GM21423 (cell line): ENCODE measurements around the gene GMCL1.
A peak's percentile ranks its signal among the peaks of the same experiment; 100 is the strongest.
"Not testable (repeated sequence)": the region's sequence is repeated elsewhere in the genome, so short reads cannot be mapped to it uniquely, and the experiment has no call there.

Source experiments
- ATAC-seq: cut with Tn5 transposase; IDR thresholded peaks from one replicate; pipeline ENCODE4 v1.9.1; 2021; ENCODE audit warnings: mild to moderate bottlenecking, moderate library complexity; ENCODE audit not compliant: unreplicated experiment

The GMCL1 gene

DNA sequence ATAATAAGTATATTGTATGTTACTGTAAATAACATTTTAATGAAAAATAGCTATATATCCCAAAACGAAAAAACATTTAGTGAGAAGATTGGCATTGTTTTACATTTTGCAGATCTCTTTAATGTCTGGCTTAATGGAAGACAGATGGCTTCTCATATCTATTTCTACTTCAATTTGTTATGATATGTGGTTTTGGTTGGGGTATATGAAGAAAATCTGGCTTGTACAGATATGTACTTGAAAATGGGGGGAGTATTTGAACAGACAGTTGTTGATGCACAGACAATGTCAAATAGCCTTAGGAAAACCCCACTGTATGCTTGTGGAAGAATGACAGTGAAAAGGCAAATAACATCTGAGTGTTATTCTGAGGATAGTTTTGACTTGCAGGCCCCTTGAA lies 23.6 kb upstream of the GMCL1 start:
- no peak for ATAC-seq

DNA sequence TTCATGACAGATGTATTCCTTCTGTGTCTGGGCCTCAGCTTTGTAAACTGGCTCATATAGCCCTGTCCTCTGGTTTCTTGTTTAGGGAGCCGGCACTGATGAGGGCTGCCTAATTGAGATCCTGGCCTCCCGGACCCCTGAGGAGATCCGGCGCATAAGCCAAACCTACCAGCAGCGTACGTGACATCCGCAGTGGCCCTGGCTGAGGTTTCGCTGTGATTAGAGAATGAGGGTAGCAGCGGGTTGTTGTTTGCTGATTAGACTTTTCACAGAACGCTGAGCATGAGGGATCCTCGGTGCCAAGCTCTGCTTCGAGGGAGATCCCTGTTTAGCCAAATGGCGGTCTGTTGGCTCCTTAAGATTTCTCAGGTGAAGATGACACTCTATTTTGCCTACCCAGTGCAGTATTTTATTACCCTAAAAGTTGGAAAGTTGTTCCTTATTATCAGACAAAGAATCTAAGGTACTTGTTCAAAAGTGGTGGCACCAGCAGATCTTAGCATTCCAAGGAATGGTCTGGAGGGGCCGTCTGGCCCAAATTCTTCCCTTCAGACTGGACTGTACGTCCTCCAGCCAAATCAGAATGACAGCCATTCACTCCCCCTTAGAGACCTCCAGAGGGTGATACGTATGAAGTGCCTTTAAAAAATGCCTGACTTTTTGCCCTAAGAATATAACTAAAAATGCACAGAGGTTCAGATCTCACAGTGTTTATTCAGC lies 21.5 kb upstream of the GMCL1 start:
- ATAC-seq = no peak

DNA sequence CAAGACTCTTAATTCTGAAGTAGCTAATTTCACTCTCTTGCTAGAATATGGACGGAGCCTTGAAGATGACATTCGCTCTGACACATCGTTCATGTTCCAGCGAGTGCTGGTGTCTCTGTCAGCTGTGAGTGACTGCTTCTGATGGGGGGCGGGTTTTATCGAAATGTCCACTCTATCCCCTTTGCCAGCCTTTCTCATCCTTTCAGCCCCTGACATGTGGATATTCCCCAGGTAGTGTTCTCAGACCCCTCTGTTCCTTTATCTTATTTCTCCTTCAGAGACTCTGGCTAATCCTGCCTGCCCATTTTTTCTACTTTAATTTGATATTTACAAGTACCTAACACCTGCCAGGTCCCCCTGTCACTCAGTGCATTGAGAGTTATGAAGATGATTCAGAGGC lies 18.9 kb upstream of the GMCL1 start:
- no peak for ATAC-seq

- no peak for ATAC-seq
These were observed 18.4 kb upstream of the GMCL1 start for GRCh38 chr2:69811018-69811417.

DNA sequence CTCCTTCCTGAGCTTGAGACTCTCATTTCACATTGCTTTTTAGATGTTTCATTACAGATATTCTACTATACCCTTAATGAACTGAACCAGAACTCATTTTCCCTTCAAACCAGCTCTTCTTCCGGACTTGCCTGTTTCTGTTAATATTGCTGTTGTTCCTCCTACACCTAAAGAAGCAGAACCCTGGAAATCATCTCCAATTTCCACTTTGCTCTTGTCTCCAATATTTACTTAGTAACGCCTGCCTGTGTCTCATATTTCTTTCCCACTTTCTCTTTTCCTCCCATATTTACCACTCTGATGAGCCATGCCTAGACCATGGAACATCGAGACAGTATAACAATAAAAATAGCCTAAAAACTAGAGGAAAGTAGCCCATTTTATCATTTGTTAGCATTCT lies 17.9 kb upstream of the GMCL1 start:
- no peak for ATAC-seq

DNA sequence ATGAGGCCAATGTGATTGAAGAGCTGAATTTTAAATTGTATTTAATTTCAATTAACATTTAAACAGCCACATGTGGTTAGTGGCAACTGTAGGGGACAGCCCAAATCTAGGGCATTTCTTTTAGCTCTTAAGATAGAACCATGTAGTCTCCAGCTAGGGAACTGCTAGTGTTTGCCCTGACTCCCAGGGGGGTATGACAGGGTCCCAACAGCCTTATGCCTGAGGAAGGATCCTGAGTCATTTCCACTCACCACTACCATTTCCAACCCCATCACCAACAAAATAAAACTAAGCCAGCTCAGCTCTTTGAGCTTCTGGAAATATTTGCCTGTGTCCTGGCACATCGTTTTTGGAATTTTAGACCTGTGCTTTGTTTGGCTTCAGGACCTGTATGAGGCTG lies 13.7 kb upstream of the GMCL1 start:
- ATAC-seq = no peak

- ATAC-seq = peak; percentile 59
These were observed 12.4 kb upstream of the GMCL1 start for GRCh38 chr2:69816923-69817542.

DNA sequence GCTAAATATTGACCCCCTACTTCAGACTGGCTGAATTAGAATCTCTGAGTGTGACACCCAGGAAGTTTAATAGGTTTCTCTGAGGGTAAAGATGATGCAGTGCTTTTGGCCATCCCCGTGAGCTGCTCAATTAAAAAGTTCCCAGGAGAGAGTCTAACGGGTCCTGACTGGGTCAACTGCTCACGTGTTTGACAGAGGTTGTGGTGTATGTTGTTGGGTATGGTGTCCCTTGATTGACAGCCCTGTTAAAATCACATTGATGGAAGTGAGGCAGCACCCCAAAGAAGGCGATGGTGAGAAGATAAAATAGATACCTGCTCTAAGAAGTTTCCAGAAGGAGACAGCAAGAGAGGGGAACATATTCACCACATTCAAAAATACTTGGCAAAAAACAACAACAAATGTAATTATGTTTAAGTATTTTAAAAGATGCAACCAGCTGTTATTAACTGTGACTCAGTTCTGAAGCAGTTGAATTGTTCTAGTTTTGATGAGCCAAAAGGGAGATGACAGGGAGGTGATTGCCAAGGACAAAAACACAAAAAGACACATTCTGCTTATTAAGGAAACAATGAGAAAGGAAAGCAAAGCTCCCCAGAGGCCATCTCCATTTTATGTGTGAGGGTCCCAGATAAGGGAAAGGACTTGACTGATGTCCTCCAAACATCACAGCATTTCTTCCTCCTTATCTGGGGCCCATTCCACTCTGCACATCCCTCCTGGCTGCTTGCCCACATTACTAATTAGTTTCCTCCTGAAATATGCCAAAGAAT lies 11.5 kb upstream of the GMCL1 start:
- no peak for ATAC-seq

- no peak for ATAC-seq
These were observed 1.5 kb upstream of the GMCL1 start for GRCh38 chr2:69827796-69828540.

DNA sequence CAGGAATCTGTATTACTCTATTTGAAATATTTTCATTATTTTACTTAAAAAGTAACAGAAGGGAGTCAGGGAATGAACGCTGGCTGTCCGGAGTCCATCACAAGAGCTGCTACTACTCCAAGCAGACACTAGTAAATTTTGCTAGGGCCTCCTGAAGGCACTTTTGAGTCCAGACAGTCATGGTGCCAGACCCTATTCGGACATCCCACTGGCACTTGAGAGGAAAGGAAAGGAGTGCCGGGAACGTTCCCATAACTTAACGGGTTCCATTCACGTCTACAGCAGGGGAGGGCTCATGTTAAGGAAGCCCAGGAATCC lies 563 bp upstream of the GMCL1 start:
- ATAC-seq = no peak

GRCh38 chr2:69830045-69830905 lies 815 bp downstream of the GMCL1 start:
- peak; percentile 25 for ATAC-seq

GRCh38 chr2:69830906-69831241 lies 1.4 kb downstream of the GMCL1 start:
- ATAC-seq = not testable (repeated sequence)

- no peak for ATAC-seq
These were observed 2.0 kb downstream of the GMCL1 start for GRCh38 chr2:69831354-69831905.

DNA sequence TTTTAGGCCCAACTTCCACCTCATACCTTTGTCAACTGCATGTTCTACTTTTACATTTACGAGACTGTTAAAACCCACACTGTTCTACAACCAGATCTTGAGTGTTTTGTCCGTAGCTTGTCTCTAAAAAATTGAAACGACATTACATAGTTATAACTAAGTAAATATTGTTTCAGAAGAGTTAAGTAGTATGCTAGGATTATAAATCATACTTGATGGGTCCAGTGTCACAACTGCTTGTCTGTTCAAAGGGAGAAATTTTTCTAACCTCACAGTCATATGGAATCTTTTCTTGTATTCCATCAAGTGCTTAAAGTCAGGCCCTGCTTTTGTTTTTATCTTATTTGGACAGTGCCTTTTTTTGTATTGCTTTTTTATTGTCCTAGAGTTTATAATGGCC lies 4.3 kb downstream of the GMCL1 start:
- no peak for ATAC-seq

- ATAC-seq = no peak
These were observed 6.2 kb downstream of the GMCL1 start for GRCh38 chr2:69835666-69836065.

DNA sequence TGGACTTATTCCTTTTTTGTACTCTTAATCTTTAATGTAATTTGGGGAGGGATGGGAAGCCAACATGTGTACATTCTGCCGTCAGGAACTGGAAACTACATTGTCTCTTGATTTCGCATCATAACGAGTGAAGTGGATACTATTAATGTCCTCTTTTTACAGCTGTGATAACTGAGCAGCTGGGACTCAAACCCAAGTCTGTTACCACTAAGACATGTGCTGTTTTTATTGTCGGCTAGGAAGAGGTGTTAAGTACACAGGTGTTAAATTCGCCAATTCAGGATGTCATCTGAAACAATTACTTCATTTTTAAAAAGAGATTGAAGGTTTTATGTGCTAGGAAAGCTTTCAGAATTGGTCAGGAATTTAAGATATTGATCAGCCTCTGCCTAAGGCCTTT lies 6.9 kb downstream of the GMCL1 start:
- ATAC-seq = no peak

DNA sequence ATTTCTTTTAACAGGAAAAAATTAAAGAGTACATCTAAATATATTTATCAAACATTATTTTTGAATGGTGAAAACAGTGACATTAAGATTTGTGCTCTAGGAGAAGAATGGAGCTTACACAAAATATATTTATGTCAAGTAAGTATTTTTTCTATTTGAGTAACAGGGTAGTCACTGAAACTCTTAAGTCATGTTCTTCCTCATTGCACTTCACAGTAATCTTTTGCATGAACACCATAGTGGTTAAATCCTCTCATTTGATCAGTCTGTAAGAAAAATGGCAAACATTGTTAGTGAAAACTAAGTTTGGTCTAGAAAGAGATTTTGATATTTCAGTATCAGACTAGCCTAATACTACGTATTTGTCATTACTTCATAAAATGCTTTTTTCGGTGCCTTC lies 8.1 kb downstream of the GMCL1 start:
- no peak for ATAC-seq

DNA sequence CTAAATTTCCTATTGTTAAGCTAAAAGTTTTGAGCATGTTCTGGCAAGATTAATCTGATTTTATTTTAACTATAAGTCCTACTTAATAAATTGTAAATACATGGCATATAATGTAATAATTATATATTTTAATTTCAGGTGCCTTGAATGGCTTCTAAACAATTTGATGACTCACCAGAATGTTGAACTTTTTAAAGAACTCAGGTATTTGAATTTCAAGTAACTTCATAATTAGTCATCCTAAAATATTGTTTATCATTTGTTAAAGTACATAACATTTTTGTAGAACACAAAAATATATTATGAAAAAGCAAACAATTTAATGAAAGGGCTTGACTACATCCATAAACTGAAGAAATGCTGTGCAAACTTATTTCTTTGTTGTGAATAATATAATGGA lies 14.5 kb downstream of the GMCL1 start:
- no peak for ATAC-seq

GRCh38 chr2:69844560-69844959 lies 15.1 kb downstream of the GMCL1 start:
- ATAC-seq = no peak
